ENCODE results near the gene POLR2C. TPM values are rescaled to one million over a fixed set of nuclear protein-coding genes. Genes with fewer than 3 reads are reported as not detected.
"Not testable (repeated sequence)": the region's sequence is repeated elsewhere in the genome, so short reads cannot be mapped to it uniquely, and the experiment has no call there.

Gene POLR2C
- total and polyA plus RNA-seq, 2 experiments from 2014 or later: 37.6 to 123 TPM

DNA sequence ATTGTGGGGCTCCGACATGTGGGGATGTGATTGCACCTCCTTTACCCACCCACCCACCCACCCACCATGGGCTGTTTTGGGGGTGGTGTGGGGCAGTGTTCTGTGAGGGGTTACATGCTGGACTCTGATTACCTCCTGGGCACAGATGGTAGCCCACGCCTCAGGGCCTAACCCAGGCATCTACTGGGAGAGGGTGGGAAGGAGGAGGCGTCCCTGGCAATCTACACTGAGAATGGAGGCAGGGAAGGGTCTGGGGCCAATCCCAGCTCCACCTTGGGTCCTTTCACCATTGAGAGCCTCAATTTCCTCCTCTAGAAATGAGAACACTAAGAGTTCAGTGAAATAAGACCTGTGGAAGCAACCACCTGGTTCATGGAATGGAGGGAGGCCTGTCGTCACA, 35.6 kb downstream of the POLR2C start:
- Histone ChIP-seq H3K36me3 (ENCODE audit: insufficient read depth) (no peaks in the 10 kb centered on the region), H3K4me1 (ENCODE audit: insufficient read depth) (no peaks in the 10 kb centered on the region), H2AFZ (no peak overlapping the region), H3K4me3 (no peak overlapping the region), H3K79me2 (replicated peaks; ENCODE audit: insufficient read depth) (no peaks in the 10 kb centered on the region), H3K27ac (ENCODE audit: low read depth) (no peak overlapping the region), H3K9me2 (ENCODE audit: insufficient read depth) (no peaks in the 10 kb centered on the region), H3F3A (replicated peaks; ENCODE audit: low read depth) (no peaks in the 10 kb centered on the region), H3K4me2 (no peak overlapping the region), H4K20me1 (replicated peaks; ENCODE audit: insufficient read depth) (no peaks in the 10 kb centered on the region), H3K27me3 (ENCODE audit: insufficient read depth) (no peaks in the 10 kb centered on the region)
- H3K36me3 Mint-ChIP-seq (ENCODE audit: low read depth): no peaks in the 10 kb centered on the region
- no peaks in the 10 kb centered on the region; the same call in 1 of the 3 replicates for H3K9me3 Mint-ChIP-seq
- DNase-seq (ENCODE audit: low spot score) (no peak), ATAC-seq (no peak)
- peaks cover 6% of the 10 kb centered on the region for H3K27me3 Mint-ChIP-seq (ENCODE audit: insufficient read depth, low read depth, poor library complexity)
- H3K27ac Mint-ChIP-seq: no peak overlapping the region
- TF ChIP-seq, protein P1, sequence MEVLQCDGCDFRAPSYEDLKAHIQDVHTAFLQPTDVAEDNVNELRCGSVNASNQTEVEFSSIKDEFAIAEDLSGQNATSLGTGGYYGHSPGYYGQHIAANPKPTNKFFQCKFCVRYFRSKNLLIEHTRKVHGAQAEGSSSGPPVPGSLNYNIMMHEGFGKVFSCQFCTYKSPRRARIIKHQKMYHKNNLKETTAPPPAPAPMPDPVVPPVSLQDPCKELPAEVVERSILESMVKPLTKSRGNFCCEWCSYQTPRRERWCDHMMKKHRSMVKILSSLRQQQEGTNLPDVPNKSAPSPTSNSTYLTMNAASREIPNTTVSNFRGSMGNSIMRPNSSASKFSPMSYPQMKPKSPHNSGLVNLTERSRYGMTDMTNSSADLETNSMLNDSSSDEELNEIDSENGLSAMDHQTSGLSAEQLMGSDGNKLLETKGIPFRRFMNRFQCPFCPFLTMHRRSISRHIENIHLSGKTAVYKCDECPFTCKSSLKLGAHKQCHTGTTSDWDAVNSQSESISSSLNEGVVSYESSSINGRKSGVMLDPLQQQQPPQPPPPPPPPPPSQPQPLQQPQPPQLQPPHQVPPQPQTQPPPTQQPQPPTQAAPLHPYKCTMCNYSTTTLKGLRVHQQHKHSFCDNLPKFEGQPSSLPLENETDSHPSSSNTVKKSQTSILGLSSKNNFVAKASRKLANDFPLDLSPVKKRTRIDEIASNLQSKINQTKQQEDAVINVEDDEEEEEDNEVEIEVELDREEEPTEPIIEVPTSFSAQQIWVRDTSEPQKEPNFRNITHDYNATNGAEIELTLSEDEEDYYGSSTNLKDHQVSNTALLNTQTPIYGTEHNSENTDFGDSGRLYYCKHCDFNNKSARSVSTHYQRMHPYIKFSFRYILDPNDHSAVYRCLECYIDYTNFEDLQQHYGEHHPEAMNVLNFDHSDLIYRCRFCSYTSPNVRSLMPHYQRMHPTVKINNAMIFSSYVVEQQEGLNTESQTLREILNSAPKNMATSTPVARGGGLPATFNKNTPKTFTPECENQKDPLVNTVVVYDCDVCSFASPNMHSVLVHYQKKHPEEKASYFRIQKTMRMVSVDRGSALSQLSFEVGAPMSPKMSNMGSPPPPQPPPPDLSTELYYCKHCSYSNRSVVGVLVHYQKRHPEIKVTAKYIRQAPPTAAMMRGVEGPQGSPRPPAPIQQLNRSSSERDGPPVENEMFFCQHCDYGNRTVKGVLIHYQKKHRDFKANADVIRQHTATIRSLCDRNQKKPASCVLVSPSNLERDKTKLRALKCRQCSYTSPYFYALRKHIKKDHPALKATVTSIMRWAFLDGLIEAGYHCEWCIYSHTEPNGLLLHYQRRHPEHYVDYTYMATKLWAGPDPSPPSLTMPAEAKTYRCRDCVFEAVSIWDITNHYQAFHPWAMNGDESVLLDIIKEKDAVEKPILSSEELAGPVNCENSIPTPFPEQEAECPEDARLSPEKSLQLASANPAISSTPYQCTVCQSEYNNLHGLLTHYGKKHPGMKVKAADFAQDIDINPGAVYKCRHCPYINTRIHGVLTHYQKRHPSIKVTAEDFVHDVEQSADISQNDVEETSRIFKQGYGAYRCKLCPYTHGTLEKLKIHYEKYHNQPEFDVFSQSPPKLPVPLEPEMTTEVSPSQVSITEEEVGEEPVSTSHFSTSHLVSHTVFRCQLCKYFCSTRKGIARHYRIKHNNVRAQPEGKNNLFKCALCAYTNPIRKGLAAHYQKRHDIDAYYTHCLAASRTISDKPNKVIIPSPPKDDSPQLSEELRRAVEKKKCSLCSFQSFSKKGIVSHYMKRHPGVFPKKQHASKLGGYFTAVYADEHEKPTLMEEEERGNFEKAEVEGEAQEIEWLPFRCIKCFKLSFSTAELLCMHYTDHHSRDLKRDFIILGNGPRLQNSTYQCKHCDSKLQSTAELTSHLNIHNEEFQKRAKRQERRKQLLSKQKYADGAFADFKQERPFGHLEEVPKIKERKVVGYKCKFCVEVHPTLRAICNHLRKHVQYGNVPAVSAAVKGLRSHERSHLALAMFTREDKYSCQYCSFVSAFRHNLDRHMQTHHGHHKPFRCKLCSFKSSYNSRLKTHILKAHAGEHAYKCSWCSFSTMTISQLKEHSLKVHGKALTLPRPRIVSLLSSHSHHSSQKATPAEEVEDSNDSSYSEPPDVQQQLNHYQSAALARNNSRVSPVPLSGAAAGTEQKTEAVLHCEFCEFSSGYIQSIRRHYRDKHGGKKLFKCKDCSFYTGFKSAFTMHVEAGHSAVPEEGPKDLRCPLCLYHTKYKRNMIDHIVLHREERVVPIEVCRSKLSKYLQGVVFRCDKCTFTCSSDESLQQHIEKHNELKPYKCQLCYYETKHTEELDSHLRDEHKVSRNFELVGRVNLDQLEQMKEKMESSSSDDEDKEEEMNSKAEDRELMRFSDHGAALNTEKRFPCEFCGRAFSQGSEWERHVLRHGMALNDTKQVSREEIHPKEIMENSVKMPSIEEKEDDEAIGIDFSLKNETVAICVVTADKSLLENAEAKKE (CRISPR knock-in tag; IDR thresholded peaks at IDR 0.05): no peak
- TF ChIP-seq STAT1 (IDR thresholded peaks at IDR 0.05; ENCODE audit: unreplicated experiment) (no peak), ZNF114 (CRISPR knock-in tag; IDR thresholded peaks at IDR 0.05) (no peak), POLR2AphosphoS5 (IDR thresholded peaks at IDR 0.05; ENCODE audit: low read depth) (no peak), NANOG (IDR thresholded peaks at IDR 0.05; ENCODE audit: borderline replicate concordance) (no peak)
- TF ChIP-seq, protein P2, sequence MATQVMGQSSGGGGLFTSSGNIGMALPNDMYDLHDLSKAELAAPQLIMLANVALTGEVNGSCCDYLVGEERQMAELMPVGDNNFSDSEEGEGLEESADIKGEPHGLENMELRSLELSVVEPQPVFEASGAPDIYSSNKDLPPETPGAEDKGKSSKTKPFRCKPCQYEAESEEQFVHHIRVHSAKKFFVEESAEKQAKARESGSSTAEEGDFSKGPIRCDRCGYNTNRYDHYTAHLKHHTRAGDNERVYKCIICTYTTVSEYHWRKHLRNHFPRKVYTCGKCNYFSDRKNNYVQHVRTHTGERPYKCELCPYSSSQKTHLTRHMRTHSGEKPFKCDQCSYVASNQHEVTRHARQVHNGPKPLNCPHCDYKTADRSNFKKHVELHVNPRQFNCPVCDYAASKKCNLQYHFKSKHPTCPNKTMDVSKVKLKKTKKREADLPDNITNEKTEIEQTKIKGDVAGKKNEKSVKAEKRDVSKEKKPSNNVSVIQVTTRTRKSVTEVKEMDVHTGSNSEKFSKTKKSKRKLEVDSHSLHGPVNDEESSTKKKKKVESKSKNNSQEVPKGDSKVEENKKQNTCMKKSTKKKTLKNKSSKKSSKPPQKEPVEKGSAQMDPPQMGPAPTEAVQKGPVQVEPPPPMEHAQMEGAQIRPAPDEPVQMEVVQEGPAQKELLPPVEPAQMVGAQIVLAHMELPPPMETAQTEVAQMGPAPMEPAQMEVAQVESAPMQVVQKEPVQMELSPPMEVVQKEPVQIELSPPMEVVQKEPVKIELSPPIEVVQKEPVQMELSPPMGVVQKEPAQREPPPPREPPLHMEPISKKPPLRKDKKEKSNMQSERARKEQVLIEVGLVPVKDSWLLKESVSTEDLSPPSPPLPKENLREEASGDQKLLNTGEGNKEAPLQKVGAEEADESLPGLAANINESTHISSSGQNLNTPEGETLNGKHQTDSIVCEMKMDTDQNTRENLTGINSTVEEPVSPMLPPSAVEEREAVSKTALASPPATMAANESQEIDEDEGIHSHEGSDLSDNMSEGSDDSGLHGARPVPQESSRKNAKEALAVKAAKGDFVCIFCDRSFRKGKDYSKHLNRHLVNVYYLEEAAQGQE (IDR thresholded peaks at IDR 0.05; ENCODE audit: unreplicated experiment): no peak
- H3K4me1 Mint-ChIP-seq: peaks cover 5% of the 10 kb centered on the region; the same call in 1 of the 3 replicates
- no peak overlapping the region for H3K4me3 Mint-ChIP-seq

GRCh38 chr16:57499941-57500340, 37.5 kb downstream of the POLR2C start:
- not testable (repeated sequence) for H3K4me3 Mint-ChIP-seq; H3K27me3 ChIP-seq (ENCODE audit: insufficient read depth); H3K36me3 Mint-ChIP-seq (ENCODE audit: low read depth); H3K27me3 Mint-ChIP-seq (ENCODE audit: insufficient read depth, low read depth, poor library complexity); H3K9me3 Mint-ChIP-seq; H3F3A ChIP-seq (replicated peaks; ENCODE audit: low read depth); H3K4me1 Mint-ChIP-seq; H3K9me2 ChIP-seq (ENCODE audit: insufficient read depth); H3K4me3 ChIP-seq; H3K4me1 ChIP-seq (ENCODE audit: insufficient read depth); ATAC-seq; H3K79me2 ChIP-seq (replicated peaks; ENCODE audit: insufficient read depth); H3K36me3 ChIP-seq (ENCODE audit: insufficient read depth); H3K4me2 ChIP-seq; H4K20me1 ChIP-seq (replicated peaks; ENCODE audit: insufficient read depth); DNase-seq (ENCODE audit: low spot score); H3K27ac ChIP-seq (ENCODE audit: low read depth); H3K27ac Mint-ChIP-seq; H2AFZ ChIP-seq

All from GM23338 (cell line).